GM23338 (cell line): ENCODE measurements around the gene AMPH. TPM values are rescaled to one million over a fixed set of nuclear protein-coding genes. Genes with fewer than 3 reads are reported as not detected.

ENCODE experiments used
- ATAC-seq: fragments of 200-7000 bp; cut with Tn5 transposase; 3 replicates; pipeline ENCODE4 v1.9.1; 2020
- DNase-seq: peaks from one replicate; pipeline ENCODE4 v3.0.0-alpha.2; 2015; ENCODE audit warnings: low spot score
- H2AFZ ChIP-seq: fragments of 200-600 bp; sonication (generic); 2 replicates; pipeline ENCODE4 v1.8.0; 2016; ENCODE audit warnings: antibody characterized with exemption, mild to moderate bottlenecking, moderate library complexity
- H3F3A ChIP-seq: fragments of 200-600 bp; sonication (generic); replicated peaks from 2 replicates; pipeline ENCODE4 v1.8.0; 2017; ENCODE audit warnings: antibody characterized with exemption, mixed run types, low read depth
- H3K27ac ChIP-seq: fragments of 200-600 bp; sonication (generic); 2 replicates; pipeline ENCODE4 v1.6.1; 2016; ENCODE audit warnings: low read depth
- H3K27me3 ChIP-seq: fragments of 200-600 bp; sonication (generic); 2 replicates; pipeline ENCODE4 v1.8.0; 2016; ENCODE audit warnings: mild to moderate bottlenecking, mixed run types, moderate library complexity; ENCODE audit not compliant: insufficient read depth
- H3K36me3 ChIP-seq: fragments of 200-600 bp; sonication (generic); 2 replicates; pipeline ENCODE4 v1.8.0; 2016; ENCODE audit warnings: mild to moderate bottlenecking; ENCODE audit not compliant: insufficient read depth
- H3K4me1 ChIP-seq: fragments of 200-600 bp; sonication (generic); 2 replicates; pipeline ENCODE4 v1.8.0; 2016; ENCODE audit warnings: mild to moderate bottlenecking, moderate library complexity; ENCODE audit not compliant: insufficient read depth
- H3K4me2 ChIP-seq: fragments of 200-600 bp; sonication (generic); 2 replicates; pipeline ENCODE4 v1.7.1; 2017; ENCODE audit warnings: mixed run types
- H3K4me3 ChIP-seq: fragments of 200-600 bp; sonication (generic); 2 replicates; pipeline ENCODE4 v1.6.1; 2016; ENCODE audit warnings: mixed run types
- H3K79me2 ChIP-seq: fragments of 200-600 bp; sonication (generic); replicated peaks from 2 replicates; pipeline ENCODE4 v1.8.0; 2017; ENCODE audit warnings: mild to moderate bottlenecking; ENCODE audit not compliant: insufficient read depth
- H3K9me2 ChIP-seq: fragments of 200-600 bp; sonication (generic); 2 replicates; pipeline ENCODE4 v1.8.0; 2017; ENCODE audit not compliant: insufficient read depth
- H4K20me1 ChIP-seq: fragments of 200-600 bp; sonication (generic); replicated peaks from 2 replicates; pipeline ENCODE4 v1.8.0; 2017; ENCODE audit warnings: mild to moderate bottlenecking; ENCODE audit not compliant: insufficient read depth
- H3K27ac Mint-ChIP-seq: 2 replicates; pipeline ENCODE4 v1.8.0; 2020; ENCODE audit warnings: inconsistent platforms, mild to moderate bottlenecking, moderate library complexity, mixed read lengths
- H3K27me3 Mint-ChIP-seq: 3 replicates; pipeline ENCODE4 v1.8.0; 2022; ENCODE audit warnings: low read depth, mild to moderate bottlenecking, moderate library complexity, mixed read lengths, inconsistent platforms; ENCODE audit not compliant: insufficient read depth, poor library complexity
- H3K36me3 Mint-ChIP-seq: 3 replicates; pipeline ENCODE4 v1.8.0; 2021; ENCODE audit warnings: low read depth, mild to moderate bottlenecking, inconsistent platforms, moderate library complexity, mixed read lengths
- H3K4me1 Mint-ChIP-seq: 3 replicates; pipeline ENCODE4 v1.8.0; 2020; ENCODE audit warnings: mild to moderate bottlenecking, inconsistent platforms, mixed read lengths
- H3K4me3 Mint-ChIP-seq: 3 replicates; pipeline ENCODE4 v1.8.0; 2021; ENCODE audit warnings: moderate library complexity, mild to moderate bottlenecking, inconsistent platforms, mixed read lengths
- H3K9me3 Mint-ChIP-seq: 3 replicates; pipeline ENCODE4 v1.8.0; 2020; ENCODE audit warnings: moderate library complexity, mild to moderate bottlenecking, inconsistent platforms, mixed read lengths
- CREB1 ChIP-seq: fragments of 250-450 bp; sonication (Bioruptor Pico); IDR thresholded peaks from 2 replicates; pipeline ENCODE4 v1.5.0; 2020; ENCODE audit warnings: low read depth, mild to moderate bottlenecking, moderate library complexity
- CTCF ChIP-seq, 2 experiments: fragments of 200-600 bp in 1 of 2; sonication (generic) in 1 of 2; conservative IDR thresholded peaks; 2 replicates each; pipeline versions ENCODE4 v1.5.1 to v1.6.1; 2016 to 2017; ENCODE audit warnings: antibody characterized with exemption in 2 of 2, low read depth in 2 of 2, mild to moderate bottlenecking in 2 of 2, moderate library complexity in 1 of 2
- EZH2 ChIP-seq: fragments of 200-600 bp; sonication (generic); IDR thresholded peaks from one replicate; pipeline ENCODE4 v1.8.0; 2017; ENCODE audit warnings: antibody characterized with exemption, mild to moderate bottlenecking, low read depth; ENCODE audit not compliant: unreplicated experiment
- EZH2phosphoT487 ChIP-seq: fragments of 200-600 bp; sonication (generic); IDR thresholded peaks from one replicate; pipeline ENCODE4 v1.8.1; 2018; ENCODE audit warnings: antibody characterized with exemption; ENCODE audit not compliant: unreplicated experiment
- NANOG ChIP-seq: IDR thresholded peaks from 2 replicates; pipeline ENCODE4 v1.6.1; 2016; ENCODE audit warnings: antibody characterized with exemption, borderline replicate concordance
- POLR2AphosphoS5 ChIP-seq: IDR thresholded peaks from 2 replicates; pipeline ENCODE4 v1.6.1; 2016; ENCODE audit warnings: antibody characterized with exemption, low read depth
- REST ChIP-seq: IDR thresholded peaks from one replicate; pipeline ENCODE4 v1.6.1; 2018; ENCODE audit warnings: antibody characterized with exemption; ENCODE audit not compliant: unreplicated experiment
- ZNF114 ChIP-seq: fragments of 250-450 bp; sonication (Bioruptor Pico); IDR thresholded peaks from 2 replicates; pipeline ENCODE4 v1.5.0; 2020; ENCODE audit warnings: mild to moderate bottlenecking, moderate library complexity
- ZNF331 ChIP-seq: fragments of 250-450 bp; sonication (Bioruptor Pico); IDR thresholded peaks from 2 replicates; pipeline ENCODE4 v1.5.0; 2020; ENCODE audit warnings: low read depth, mild to moderate bottlenecking, moderate library complexity
- polyA plus RNA-seq: library from polyadenylated mRNA; unstranded; fragments of >200 nt; fragmentation: Nextera tagmentation; extraction: Ambion mirVana; gene quantifications from 2 replicates; pipeline ENCODE4 v1.2.1, GENCODE V29; 2016
- total RNA-seq: library from RNA; depleted of rRNA; stranded (reverse); fragments of >200 nt; shearing (Covaris generic); gene quantifications from 2 replicates; pipeline ENCODE4 v1.2.3, GENCODE V29; 2014
- TF ChIP-seq, protein P1 (sequence below): IDR thresholded peaks from 2 replicates; pipeline ENCODE4 v1.6.1; 2016; ENCODE audit warnings: antibody characterized with exemption

AMPH gene
- total and polyA plus RNA-seq, 2 experiments from 2014 or later: 4.8 to 10.2 TPM

GRCh38 chr7:38463277-38464225, 167.6 kb downstream of the AMPH start (continued):
- TF ChIP-seq CTCF (conservative IDR thresholded peaks at IDR 0.05; ENCODE audit: low read depth in 2 of 2) (no peak), EZH2 (no peak), NANOG (no peak), EZH2phosphoT487 (no peak), REST (no peak), ZNF331 (CRISPR knock-in tag) (no peak), CREB1 (CRISPR knock-in tag) (no peak)
- TF ChIP-seq, protein P1, sequence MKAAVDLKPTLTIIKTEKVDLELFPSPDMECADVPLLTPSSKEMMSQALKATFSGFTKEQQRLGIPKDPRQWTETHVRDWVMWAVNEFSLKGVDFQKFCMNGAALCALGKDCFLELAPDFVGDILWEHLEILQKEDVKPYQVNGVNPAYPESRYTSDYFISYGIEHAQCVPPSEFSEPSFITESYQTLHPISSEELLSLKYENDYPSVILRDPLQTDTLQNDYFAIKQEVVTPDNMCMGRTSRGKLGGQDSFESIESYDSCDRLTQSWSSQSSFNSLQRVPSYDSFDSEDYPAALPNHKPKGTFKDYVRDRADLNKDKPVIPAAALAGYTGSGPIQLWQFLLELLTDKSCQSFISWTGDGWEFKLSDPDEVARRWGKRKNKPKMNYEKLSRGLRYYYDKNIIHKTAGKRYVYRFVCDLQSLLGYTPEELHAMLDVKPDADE: no peak

DNA sequence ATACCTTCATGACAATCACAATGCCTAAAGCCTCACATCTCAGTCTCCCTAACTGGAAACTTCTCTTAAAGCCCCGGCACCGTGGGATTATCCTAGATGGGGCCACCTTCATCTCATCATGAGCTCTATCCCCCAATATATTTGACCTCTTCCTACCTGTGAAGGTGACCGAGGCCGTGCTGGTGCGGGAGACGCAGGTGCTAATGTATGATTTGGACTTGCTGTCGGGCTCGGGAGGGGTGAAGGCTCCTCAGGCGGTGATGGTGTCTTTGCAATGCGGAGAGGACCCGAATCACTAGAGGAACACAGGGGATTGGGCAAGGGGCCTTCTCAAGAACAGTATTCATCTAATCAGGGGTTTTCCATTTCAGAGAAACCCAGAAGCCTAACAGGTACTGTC, 168.4 kb downstream of the AMPH start:
- H4K20me1 ChIP-seq: no peaks in the 10 kb centered on the region
- ATAC-seq: no peak
- H3K4me3 ChIP-seq: no peak overlapping the region
- no peaks in the 10 kb centered on the region for H3K4me1 Mint-ChIP-seq
- H3K36me3 Mint-ChIP-seq: no peaks in the 10 kb centered on the region
- no peaks in the 10 kb centered on the region for H3K27me3 ChIP-seq
- no peaks in the 10 kb centered on the region for H3F3A ChIP-seq
- no peaks in the 10 kb centered on the region for H3K79me2 ChIP-seq
- H3K9me3 Mint-ChIP-seq: no peaks in the 10 kb centered on the region
- no peak overlapping the region for H3K4me3 Mint-ChIP-seq
- no peak overlapping the region for H3K27ac ChIP-seq
- H3K27ac Mint-ChIP-seq: no peak overlapping the region
- no peak overlapping the region for H2AFZ ChIP-seq
- no peaks in the 10 kb centered on the region for H3K27me3 Mint-ChIP-seq
- H3K4me1 ChIP-seq: no peaks in the 10 kb centered on the region
- DNase-seq: no peak
- no peaks in the 10 kb centered on the region for H3K9me2 ChIP-seq
- H3K4me2 ChIP-seq: no peak overlapping the region
- H3K36me3 ChIP-seq: no peaks in the 10 kb centered on the region
- TF ChIP-seq NANOG (no peak), POLR2AphosphoS5 (no peak), CTCF (conservative IDR thresholded peaks at IDR 0.05; ENCODE audit: low read depth in 2 of 2) (no peak), ZNF114 (CRISPR knock-in tag) (no peak)
